Stimulated activated CD4-positive, alpha-beta T cell treated with anti-CD3 and anti-CD28 coated beads, TNF-alpha, amount 100 ng/mL, for 1 hour (primary cell): Measurements from ENCODE around the gene ARNT2.

ENCODE experiments used
- DNase-seq, 3 donors: peaks; one replicate each; pipeline ENCODE4 v3.0.0-alpha.2; 2020; ENCODE audit warnings: low read depth in 3 of 3, low spot score in 1 of 3

ARNT2 gene

GRCh38 chr15:80405970-80406369, 1.8 kb downstream of the ARNT2 start:
- DNase-seq: no peak

GRCh38 chr15:80411788-80412288, 7.7 kb downstream of the ARNT2 start:
- no peak for DNase-seq

GRCh38 chr15:80414546-80415357, 10.6 kb downstream of the ARNT2 start:
- DNase-seq: no peak

GRCh38 chr15:80415358-80415670, 11.1 kb downstream of the ARNT2 start:
- no peak for DNase-seq

GRCh38 chr15:80416702-80417101, 12.5 kb downstream of the ARNT2 start:
- no peak for DNase-seq

GRCh38 chr15:80418892-80419537, 14.8 kb downstream of the ARNT2 start:
- no peak for DNase-seq

GRCh38 chr15:80419546-80419945, 15.4 kb downstream of the ARNT2 start:
- no peak for DNase-seq

- no peak for DNase-seq
These were observed 16.5 kb downstream of the ARNT2 start for GRCh38 chr15:80420658-80421057.

- no peak for DNase-seq
These were observed 19.0 kb downstream of the ARNT2 start for GRCh38 chr15:80423215-80423614.

- no peak for DNase-seq
These were observed 20.2 kb downstream of the ARNT2 start for GRCh38 chr15:80424381-80424780.

- DNase-seq: no peak
These were observed 22.1 kb downstream of the ARNT2 start for GRCh38 chr15:80426316-80426715.

GRCh38 chr15:80429964-80430363, 25.8 kb downstream of the ARNT2 start:
- DNase-seq: no peak

- DNase-seq: no peak
These were observed 27.6 kb downstream of the ARNT2 start for GRCh38 chr15:80431635-80432344.

- DNase-seq: no peak
These were observed 28.1 kb downstream of the ARNT2 start for GRCh38 chr15:80432345-80432702.

GRCh38 chr15:80433836-80434235, 29.7 kb downstream of the ARNT2 start:
- no peak for DNase-seq

GRCh38 chr15:80434926-80435720, 30.9 kb downstream of the ARNT2 start:
- DNase-seq: no peak

- no peak for DNase-seq
These were observed 32.5 kb downstream of the ARNT2 start for GRCh38 chr15:80436511-80437307.

GRCh38 chr15:80437334-80437891, 33.2 kb downstream of the ARNT2 start:
- no peak for DNase-seq

- DNase-seq: no peak
These were observed 35.0 kb downstream of the ARNT2 start for GRCh38 chr15:80439140-80439539.

- DNase-seq: no peak
These were observed 35.8 kb downstream of the ARNT2 start for GRCh38 chr15:80440024-80440423.
